Stimulated activated CD8-positive, alpha-beta memory T cell treated with anti-CD3 and anti-CD28 coated beads, Interleukin-2, amount 100 ng/mL, for 1 hour (primary cell): ENCODE results near the gene PFDN4.

Source experiments
- DNase-seq, 2 donors: peaks; one replicate each; pipeline ENCODE4 v3.0.0-alpha.2; 2020; ENCODE audit warnings: low read depth in 2 of 2

The PFDN4 gene

DNA sequence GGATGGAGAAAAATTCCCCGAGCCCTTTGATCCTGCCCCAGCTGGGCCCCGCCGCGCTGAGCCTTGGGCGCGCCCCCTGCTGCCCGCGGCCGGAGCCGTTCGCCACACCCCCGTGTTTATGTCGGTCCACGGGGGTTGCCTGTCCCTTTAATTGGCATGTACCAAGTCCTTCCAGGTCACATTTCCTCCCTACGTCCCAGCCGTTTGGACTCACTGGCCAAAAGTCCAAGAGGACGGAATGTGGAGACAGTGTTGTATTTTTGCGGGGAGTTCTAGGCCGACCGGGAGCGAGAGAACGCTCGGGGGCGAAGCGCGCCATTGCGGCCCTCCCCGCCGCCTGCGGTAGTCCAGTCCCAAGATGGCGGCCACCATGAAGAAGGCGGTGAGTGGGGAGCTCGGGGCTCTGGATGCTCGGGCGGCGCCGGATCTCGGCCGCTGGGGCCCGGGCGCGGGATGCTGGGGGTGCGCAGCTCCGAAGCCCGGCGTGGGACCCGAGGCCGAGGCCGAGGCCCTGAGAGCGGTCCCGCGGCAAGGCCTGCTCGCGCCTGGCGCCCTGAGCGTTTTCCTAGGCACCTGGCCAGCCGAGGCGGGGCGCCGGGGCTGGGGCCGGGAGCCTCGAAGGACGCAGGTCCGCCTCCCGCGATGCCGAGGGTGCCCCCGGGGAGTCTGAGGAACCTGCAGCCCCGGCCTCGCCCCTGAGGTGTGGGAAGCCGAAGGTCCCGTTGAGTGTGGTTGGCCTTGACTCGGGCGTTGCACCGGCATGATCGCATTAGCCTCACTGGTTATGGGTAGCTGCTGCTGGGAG, at the start of gene PFDN4:
Gene PFDN4, plus strand, starts transcription at position 345 of the 805 bp plus-strand sequence. Its CDS starts 14 bp downstream, at position 359.
- peak; percentile 54 to 61 for DNase-seq

- no peak for DNase-seq
These were observed 49.7 kb upstream of the PFDN4 start for GRCh38 chr20:54158226-54158625.

- DNase-seq: no peak
These were observed 49.0 kb upstream of the PFDN4 start for GRCh38 chr20:54158856-54159418.

GRCh38 chr20:54160065-54161007, 47.6 kb upstream of the PFDN4 start:
- no peak for DNase-seq

DNA sequence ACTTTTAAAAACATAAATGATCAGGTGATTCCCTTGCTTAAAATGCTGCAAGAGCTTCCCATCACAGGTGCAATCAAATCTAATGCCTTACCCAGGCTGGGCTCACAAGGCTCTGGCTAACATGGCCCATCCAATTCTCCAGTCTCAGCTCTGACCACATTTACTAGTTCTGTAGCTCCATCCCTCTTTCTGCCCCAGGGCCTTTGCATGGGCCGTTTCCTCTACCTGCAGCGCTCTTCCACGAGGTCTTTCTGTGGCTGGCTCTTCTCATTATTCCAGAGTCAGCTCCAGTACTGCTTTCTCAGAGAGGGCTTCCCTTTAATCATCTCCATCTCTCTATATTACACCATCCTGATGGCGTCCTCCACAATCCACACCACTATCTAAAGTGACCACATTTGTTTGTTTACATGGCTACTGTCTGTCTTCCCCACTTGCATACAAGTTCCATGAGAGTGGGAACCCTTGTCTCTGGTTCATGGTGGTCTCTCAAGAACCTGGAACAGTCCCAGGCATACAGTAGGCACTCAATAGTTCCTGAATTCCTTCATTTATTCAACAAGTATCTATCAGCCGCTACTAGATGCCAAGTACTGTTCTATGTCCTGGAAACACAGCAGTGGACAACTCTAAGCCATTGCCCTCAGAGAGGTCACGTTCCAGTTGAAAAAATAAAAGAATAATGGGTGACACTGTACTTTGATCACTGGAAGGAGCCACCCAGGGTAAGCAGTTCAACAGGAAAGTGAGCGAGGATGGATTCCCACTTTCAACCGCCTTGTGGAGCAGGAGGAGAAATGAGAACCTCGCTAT, 46.7 kb upstream of the PFDN4 start:
- DNase-seq: no peak

- DNase-seq: no peak
These were observed 46.1 kb upstream of the PFDN4 start for GRCh38 chr20:54161821-54162149.

DNA sequence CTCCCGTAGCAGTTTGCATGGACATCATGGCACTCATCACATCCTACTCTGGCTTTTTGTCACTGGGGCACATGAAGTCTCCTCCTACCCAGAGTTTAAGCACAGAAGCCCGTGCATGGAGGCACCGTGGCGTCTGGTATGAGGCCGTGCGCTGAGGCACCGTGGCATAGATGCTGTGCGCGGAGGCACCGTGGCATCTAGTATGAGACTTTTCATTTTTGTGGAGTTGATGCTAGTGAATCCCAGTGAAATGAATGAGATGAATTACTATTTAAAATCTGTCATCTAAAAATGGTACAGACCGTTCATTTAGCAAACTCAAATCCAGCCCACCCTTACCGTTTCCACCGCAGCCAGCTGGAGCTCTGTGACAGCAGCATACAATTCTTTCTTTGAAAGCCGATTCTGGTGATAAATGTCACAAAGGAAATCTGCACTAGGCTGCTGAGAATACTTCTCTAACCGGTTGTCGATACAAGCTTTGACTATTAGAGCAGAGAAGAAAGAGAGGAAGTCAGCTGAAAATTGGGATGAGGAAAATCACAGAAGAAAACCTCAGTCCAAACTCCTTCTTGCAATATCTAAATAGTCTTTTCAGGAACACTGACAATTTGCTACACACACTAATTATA, 45.4 kb upstream of the PFDN4 start:
- no peak for DNase-seq

- DNase-seq: no peak
These were observed 44.5 kb upstream of the PFDN4 start for GRCh38 chr20:54163402-54163801.

DNA sequence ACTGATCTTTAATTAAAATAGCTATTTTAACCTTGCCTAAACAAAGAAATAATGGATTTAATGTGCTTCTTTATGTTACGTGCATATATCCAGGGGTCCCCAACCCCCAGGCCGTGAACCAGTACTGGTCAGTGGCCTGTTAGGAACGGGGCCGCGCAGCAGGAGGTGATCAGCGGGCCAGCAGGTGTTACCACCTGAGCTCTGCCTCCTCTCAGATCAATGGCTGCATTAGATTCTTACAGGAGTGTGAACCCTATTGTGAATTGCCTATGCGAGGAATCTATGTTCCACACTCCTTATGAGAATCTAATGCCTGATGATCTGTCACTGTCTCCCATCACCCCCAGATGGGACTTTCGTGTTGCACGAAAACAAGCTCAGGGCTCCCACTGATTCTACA, 42.9 kb upstream of the PFDN4 start:
- no peak for DNase-seq

- DNase-seq: no peak
These were observed 42.1 kb upstream of the PFDN4 start for GRCh38 chr20:54165803-54166202.

DNA sequence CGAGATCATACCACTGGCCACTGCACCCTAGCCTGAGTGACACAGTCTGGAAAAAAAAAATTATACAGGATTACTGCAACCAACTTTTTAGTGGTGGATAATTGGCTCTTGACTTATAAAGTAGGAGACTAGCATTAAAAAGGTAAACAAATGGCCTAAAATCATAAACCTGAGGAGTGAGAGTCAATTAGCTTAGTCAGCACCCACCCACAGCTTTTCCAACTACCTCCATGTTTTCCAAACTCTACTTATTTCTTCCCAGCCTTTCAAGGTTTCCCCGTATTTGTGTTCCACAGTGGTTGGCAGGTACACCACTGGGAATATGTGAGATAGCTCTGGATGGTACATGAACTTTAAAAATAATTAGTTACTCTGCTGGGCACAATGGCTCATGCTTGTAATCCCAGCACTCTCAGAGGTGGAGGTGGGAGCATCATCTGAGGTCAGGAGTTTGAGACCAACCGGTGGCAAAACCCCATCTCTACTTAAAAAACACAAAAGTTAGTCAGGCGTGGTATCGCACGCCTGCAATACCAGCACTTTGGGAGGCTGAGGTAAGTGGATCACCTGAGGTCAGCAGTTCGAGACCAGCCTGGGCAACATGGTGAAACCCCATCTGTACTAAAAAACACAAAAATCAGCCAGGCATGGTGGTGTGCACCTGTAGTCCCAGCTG, 40.8 kb upstream of the PFDN4 start:
- no peak for DNase-seq

GRCh38 chr20:54167909-54168872, 39.7 kb upstream of the PFDN4 start:
- DNase-seq: no peak

DNA sequence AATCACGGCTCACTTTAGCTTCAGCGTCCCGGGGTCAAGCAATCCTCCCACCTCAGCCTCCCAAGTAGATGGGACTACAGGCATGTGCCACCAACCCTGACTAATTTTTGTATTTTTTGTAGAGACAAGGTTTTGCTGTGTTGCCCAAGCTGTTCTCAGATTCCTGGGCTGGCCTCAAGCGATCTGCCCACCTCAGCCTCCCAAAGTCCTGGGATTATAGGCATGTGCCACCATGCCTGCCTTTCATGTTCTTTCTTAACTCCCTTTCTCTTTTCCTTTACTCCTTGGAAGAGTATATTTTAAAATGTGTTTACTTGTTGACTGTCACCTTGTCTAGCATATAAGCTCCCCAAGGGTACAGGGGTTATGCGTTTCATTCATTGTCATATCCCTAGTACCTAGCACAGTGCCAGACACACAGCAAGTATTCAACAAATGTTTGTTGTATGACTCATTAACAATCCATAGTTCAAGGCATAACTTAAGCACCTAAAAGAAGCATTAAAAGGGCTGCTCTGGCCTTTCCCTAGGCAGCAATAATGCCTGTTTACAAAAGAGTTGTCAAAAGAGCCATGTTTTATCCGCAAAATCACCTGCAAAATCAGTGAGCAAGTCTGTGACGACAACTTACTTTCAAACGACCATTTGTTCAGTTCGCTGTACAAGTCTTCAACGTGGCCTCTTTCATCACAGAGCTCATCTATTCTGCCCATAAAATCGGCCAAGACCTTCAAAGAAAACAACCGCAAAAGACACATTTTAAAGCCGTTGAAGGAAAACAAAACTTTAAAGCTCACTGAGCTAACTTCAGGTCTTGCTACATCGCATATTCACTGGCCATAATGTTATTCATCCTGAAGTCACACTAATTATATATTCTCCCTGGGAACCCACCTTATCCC, 38.7 kb upstream of the PFDN4 start:
- no peak for DNase-seq

GRCh38 chr20:54170026-54170471, 37.8 kb upstream of the PFDN4 start:
- no peak for DNase-seq

DNA sequence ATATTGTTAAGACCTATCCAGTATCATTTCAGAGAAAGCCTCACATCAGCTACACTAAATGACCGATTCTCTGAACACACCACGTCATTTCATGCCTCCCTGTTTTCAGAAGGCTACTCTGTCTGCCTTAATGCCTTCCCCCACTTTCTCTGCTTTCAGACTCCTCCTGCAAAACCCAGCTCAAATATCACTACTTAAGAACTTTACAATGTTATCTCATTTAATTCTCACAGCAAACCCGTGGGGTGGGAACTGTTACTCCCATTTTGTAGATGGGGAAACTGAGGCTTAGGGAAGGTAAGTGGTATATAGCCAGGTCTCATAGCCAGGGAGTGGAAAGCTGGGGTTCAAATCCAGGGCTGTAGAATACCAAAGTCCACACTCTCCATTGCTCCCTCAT, 36.9 kb upstream of the PFDN4 start:
- DNase-seq: no peak

GRCh38 chr20:54172532-54172855, 35.4 kb upstream of the PFDN4 start:
- DNase-seq: no peak

DNA sequence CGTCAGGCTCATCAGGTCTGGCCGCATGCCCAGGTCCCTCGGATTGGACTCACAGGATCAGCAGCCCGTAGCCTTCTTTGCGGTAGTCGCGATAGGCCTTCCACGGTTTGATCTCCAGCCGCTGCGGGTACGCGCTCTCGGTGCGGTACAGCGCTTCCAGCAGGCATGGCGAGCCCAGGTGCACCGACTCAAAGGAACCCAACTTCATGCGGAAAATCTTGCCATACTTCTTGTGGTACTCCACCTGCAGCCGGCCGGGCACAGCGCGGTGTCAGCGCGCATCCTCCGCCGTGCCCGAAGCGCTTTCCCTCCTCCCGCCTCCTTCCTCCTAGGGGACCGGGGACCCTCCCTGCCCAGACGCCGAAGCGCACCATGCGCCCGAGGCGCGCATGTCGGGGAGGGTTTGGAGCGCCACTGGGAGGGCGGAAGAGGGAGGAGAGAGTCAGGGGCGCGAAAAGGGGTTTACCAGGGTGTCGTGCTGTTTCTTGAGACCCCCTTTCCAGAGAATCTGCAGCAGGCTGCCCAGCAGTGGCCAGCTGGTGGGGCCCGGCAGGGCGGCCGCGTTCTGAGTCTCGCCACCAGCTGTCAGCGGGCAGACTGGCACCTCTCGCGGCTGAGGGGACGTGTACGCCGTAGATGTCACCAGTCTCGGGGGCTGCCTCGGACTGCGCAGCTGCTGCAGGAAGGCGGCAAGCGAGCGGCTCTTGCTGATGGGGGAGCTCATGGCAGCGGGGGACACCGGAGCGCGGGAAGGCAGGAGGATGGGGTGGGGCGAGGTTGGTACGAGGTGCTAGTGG, 34.8 kb upstream of the PFDN4 start:
- DNase-seq: no peak
